ENCODE results near the gene APOC4. TPM values are rescaled to one million over a fixed set of nuclear protein-coding genes. Genes with fewer than 3 reads are reported as not detected.

Gene APOC4
- total RNA-seq, 4 donors from 2014 or later, result not detected

DNA sequence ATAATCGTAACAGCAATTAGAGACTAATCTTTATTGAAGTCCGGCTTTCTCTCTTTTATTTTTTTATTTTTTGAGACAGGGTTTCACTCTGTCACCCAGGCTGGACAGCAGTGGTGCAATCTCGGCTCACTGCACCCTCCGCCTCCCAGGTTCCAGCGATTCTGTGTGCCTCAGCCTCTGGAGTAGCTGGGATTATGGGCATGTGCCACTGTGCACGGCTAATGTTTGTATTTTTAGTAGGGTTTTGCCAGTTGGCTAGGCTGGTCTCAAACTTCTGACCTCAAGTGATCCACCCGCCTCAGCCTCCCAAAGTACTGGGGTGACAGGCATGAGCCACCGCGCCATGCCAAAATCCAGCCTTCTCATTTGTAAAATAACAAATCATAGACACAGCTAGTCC, 7.5 kb downstream of the APOC4 start:
- TF ChIP-seq, protein P1, sequence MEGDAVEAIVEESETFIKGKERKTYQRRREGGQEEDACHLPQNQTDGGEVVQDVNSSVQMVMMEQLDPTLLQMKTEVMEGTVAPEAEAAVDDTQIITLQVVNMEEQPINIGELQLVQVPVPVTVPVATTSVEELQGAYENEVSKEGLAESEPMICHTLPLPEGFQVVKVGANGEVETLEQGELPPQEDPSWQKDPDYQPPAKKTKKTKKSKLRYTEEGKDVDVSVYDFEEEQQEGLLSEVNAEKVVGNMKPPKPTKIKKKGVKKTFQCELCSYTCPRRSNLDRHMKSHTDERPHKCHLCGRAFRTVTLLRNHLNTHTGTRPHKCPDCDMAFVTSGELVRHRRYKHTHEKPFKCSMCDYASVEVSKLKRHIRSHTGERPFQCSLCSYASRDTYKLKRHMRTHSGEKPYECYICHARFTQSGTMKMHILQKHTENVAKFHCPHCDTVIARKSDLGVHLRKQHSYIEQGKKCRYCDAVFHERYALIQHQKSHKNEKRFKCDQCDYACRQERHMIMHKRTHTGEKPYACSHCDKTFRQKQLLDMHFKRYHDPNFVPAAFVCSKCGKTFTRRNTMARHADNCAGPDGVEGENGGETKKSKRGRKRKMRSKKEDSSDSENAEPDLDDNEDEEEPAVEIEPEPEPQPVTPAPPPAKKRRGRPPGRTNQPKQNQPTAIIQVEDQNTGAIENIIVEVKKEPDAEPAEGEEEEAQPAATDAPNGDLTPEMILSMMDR (IDR thresholded peaks at IDR 0.05; ENCODE audit: low read depth), result no peak

DNA sequence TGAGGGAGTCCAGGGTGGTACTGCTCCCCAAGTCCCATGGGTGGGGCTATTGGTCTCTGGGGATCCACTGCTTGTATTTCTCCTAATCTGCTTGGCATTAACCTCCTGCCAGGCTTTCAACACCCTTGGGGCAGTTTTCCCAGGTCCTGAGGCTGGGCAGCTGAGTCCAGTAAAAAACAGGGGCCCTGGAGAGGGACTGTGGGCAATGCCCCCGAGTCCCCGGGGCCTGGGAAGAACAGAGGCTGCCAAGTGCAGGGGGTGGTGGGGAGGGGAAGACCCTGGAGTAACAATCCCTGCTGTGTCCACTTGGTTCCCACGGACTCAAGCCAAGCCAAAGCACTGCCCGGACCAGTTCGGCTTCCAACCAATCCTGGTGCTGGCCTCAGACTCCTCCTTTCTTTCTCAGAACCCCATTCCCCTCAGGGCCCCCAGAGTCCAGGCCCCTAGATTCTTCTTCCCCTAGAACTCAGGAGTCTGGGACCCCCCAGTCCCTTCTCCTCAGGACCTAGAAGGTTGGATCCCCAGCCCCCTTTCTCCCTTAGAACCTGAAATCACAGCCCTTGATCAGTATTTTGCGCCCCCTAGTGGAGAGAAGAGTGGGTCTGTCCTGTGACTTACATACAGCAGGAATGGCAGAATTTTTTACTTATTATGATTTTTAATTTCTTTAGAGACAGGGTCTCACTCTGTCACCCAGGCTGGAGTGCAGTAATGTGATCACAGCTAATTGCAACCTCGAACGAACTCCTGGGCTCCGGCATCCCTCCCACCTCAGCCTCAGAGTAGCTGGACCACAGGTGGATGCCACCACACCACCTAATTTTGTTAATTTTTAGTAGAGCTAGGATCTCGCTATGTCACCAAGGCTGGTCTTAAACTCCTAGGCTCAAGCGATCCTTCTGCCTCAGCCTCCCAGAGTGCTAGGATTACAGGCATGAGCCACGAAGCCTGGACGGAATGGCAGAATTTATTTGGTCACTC, 9.4 kb downstream of the APOC4 start:
- TF ChIP-seq, protein P1 (IDR thresholded peaks at IDR 0.05; ENCODE audit: low read depth), result no peak

DNA sequence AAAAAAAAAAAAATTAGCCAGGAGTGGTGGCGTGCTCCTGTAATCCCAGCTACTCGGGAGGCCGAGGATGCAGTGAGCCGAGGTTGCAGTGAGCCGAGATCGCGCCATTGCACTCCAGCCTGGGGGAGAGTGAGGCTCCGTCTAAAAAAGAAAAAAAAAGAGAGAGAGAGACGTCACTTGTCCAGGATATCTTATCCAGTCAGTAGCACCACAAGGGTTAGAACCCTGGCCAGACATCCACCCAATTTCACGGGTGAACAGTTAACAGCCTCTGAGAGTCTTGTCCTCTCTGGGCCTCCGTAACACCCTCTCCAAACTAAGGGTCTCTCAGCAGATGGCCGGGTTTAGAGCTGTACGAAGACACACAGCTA, 12.2 kb downstream of the APOC4 start:
- TF ChIP-seq, protein P1 (IDR thresholded peaks at IDR 0.05; ENCODE audit: low read depth), result no peak

DNA sequence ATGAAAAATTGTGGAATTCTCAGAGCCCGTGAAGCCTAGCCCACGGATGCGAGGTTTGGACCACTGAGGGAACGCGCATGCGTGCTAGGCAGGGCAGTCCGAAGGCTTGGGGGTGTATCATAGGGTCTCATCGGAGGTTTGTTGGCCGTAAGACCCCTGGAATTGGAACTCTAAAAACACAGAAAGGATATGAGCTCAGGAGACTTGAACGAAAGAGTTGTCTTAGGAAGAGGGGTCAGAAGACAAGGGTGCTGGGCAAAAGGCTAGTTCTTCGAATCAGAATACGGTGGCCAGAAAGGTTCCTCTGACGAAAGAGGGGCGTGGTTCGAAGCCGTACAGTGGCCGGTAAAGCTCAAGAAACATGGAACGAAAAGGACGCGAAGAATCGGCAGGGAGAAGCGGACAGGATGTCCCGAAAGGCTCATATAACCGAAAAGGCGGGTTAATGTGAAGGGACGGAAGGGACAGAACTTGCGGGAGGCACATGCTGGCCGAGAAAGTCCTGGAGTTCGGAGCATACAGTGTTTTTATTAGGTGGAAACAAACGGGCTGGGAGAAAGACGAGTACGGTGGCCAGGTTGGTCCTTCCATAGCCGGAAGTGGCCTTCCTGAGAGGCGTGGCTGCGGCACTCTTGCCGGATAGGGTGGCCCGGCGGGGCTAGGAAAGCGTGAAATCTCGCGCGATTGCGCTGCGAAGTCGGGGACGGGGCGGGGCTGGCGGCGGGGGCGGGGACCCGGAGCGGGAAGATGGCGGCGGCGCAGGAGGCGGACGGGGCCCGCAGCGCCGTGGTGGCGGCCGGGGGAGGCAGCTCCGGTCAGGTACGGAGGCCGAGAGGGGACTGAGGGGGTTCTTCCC, 12.8 kb downstream of the APOC4 start, which contains the start of gene CLPTM1:
TSS of gene CLPTM1 (plus strand) at position 732 of the 856 bp plus-strand sequence. CDS start at position 748, 16 bp downstream.
- TF ChIP-seq, protein P1 (IDR thresholded peaks at IDR 0.05; ENCODE audit: low read depth), result no peak

DNA sequence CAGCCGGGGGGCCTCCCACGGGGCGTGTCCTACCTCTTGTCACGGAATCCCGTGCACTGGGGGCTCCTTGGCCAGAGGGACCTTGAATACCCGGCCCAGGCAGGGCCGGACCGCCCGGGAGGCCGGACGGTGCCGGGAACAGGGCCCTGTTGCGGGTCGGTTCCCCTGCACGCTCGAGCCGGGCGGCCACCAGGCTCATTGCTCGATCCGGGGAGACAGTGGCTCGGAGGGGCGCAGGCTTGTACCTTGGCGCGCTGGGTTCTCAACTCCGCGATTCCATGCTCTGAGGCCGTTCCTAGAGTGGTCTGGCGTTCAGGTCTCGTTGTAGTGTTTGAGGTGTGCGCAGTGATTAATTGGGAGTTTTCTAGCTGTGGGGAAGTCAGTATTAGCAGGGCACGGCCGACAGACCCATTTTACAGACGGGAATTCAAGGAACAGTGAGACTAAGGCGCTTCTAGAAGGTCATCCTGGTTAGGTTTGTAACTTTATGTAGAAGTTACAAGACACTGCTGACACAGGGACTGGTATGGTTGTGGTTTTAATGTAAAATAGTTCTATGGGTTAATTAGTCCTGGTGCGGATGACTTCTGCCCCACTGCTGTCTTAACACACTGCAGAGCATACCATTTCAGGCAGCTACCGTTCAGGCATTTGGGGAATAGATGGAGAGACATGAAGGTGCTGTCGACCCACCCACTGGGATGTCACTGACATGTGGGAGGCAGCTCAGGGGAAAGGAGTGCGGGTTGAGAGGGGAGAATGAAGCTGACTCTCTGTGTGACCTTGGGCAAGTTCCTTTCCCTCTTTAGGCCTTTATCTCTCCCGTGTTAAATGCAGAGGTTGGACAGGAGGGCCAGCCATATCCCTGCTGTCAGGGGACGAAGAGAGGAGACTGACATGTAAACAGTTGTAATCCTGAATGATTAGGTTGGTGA, 13.7 kb downstream of the APOC4 start:
- TF ChIP-seq, protein P1 (IDR thresholded peaks at IDR 0.05; ENCODE audit: low read depth), result no peak

DNA sequence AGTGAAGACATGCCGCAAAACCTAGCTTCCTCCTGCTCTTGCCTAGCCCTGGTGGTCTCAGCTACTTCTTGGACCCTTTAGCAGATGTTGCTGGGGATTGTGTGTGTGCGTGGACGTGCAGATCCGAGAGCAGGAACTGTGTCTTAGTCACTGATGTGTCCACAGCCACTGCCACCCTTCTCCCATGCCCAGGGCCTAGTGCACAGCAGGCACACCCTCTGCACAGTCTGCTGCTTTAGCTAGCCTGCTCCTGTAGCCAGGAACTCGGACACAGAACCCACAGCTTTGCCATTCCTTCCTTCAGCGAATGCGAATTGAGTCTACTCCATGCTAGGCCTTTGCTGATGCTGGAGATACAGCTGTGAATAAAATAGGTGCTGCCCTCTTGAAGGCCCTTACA, 15.5 kb downstream of the APOC4 start:
- TF ChIP-seq, protein P1 (IDR thresholded peaks at IDR 0.05; ENCODE audit: low read depth), result no peak
